GM19438 (cell line): ENCODE results near the gene ARID1B.

Experiments used
- ATAC-seq: cut with Tn5 transposase; IDR thresholded peaks from one replicate; pipeline ENCODE4 v1.9.1; 2021; ENCODE audit warnings: low read depth; ENCODE audit not compliant: unreplicated experiment

Gene ARID1B

DNA sequence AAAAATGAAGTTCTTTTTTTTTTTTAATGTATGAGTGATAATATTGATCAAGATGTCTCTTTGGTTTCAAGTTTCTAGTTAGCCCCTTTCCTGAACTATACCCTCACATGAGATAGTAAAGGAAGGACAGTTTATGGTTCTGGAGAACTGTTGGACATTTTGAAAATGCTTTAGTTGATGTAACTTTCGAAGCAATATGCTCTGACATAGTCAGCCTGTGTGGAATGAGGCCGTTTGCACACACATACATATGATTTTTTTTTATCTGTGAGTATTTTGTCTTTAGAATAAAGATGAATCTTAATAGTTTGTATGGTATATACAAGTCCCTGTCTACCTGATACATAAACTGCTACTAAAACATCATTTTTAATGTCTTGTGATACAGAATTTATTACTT, 177.0 kb downstream of the ARID1B start:
- ATAC-seq, result no peak

DNA sequence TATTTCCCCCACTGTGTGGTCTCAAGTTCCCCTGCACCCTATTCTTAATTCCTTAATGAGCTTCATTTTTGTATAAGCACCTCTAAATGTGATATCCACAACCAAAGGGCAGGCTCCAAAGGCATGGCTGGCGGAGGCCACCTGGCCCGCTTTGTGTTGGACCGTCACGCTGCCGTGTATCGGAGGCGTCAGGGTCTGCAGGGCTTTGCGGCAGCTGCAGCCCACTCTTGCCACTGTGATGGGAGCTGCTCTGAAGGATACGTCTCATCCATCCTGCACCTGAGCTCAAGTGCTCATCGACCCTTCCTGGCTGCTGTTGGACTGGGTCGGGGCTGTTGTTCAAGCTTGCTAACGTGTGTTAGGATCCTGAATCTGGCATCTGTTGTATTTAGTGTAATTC, 177.6 kb downstream of the ARID1B start:
- ATAC-seq, result no peak

DNA sequence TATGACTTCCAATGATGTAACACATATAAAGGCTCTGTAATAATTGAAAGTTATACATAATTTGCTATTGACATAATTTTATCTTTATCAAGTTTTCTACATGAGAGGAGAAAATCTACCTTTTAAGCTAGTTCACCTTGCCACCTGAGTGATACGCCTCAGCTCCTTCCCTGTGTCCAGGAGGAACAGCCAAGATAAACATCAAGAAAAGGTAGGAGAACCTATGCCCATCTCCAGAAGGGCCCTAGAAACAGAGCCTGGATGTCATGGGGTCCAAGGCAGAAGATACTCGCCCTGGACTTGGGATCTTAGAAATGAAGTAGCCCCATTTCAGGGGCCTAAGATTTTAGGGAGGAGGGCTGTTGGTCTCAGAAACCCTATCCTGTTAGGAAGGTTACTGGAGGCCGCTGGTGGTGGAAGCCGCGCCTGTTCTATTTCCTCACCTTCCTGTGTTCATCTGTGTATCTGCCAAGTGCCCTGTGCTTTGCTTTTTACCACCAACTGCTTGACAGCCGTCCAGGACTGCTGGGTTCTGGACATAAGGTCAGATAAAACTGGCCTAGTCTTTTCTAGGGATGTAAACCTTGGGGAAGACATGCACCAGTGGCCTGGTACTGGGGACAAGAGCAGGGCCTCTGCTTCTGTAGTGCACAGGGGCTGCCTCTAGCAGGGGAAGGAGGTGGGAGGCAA, 178.5 kb downstream of the ARID1B start:
- ATAC-seq, result no peak

DNA sequence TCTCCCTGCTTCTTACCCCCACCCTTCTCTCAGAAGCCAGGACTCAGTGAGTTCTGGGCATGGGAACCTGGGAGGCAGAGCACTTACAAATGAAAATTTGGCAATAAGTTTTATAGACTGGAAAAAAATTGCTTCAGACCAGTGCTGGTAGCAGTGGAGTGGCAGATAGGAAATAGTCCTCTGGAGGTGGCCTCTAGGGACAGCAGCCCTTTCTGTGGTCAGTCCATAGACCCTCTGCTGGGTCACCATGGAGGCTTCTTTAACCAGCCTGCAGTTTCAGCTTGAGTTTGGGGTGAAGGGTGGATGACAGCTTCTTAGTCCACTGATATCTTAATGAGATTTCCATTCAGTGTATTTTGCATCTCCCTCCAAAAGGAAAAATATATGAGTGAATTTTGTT, 179.1 kb downstream of the ARID1B start:
- no peak for ATAC-seq

DNA sequence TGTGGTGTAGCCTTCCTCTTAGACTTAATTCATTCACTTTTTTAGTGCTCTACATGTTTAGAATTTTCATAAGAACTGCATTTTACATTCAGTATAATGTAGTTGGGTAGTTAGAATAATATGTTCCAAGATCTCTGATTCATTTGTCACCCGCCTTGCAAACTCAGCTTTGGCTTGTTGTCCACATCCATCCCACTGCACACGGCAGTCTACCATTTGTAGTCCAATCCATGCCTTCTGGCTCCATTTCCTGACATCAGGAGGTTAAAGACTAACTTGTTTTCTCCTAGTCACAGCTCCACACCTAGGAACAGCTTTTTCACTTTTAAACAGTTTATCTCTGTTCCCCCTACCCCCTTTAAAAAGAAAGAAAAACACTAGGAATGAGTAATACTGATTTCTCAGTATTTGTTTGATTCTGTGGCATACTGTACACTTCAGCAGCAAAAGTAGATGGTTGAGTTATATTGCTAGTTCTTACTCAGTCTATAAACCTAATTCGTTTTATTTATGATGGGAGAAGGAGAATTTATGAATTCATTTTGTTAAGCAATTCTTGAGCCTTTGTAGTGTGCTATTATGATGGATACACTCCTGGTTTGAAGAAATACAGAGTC, 180.9 kb downstream of the ARID1B start:
- no peak for ATAC-seq

DNA sequence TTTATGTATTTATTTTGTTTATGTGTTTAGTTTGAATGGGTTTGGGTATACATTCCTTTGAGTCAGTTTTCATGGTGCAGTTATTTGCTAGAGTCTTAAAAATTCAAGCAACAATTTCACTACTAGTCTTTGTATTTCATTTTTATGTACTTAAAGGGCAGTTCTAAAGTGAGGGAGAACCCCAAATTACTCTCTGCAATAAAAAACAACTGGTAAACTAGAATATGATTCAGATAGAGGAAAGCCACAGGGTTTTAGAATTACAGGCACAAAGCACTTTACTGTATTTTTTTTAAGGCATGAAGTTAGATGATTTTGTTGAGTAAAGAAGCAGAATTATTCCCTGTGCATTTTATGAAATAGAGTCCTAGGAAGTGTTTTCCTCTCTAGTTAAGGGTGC, 183.3 kb downstream of the ARID1B start:
- no peak for ATAC-seq

DNA sequence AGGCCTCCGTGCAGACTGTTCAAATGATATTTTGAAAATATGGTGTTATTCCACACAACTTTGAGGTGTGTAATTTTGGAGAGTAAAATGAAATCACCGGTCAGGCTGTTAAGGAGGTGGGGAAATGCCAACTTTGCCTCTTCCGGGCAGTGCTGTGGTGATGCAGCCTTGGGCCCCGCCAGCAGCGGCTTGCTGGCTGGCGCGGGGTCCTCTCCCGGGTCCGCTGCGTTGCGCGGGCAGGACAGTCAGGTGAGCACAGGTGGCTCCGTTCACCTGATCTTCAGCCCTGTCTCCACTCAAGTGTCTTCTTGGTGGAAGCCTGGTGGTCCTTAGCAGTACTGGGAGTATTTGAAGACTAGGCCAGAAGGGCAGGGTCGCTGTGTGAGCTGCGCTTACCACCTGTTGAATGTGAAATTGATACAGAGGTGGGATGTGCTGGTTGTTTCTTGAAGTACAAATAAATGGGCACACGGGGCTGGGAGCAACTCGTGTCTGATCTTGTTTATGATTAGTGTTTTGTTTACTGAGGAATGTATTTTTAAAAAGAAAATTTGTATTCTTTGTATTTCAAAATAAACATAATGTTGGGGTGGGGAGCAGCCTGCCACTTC, 184.2 kb downstream of the ARID1B start:
- no peak for ATAC-seq

DNA sequence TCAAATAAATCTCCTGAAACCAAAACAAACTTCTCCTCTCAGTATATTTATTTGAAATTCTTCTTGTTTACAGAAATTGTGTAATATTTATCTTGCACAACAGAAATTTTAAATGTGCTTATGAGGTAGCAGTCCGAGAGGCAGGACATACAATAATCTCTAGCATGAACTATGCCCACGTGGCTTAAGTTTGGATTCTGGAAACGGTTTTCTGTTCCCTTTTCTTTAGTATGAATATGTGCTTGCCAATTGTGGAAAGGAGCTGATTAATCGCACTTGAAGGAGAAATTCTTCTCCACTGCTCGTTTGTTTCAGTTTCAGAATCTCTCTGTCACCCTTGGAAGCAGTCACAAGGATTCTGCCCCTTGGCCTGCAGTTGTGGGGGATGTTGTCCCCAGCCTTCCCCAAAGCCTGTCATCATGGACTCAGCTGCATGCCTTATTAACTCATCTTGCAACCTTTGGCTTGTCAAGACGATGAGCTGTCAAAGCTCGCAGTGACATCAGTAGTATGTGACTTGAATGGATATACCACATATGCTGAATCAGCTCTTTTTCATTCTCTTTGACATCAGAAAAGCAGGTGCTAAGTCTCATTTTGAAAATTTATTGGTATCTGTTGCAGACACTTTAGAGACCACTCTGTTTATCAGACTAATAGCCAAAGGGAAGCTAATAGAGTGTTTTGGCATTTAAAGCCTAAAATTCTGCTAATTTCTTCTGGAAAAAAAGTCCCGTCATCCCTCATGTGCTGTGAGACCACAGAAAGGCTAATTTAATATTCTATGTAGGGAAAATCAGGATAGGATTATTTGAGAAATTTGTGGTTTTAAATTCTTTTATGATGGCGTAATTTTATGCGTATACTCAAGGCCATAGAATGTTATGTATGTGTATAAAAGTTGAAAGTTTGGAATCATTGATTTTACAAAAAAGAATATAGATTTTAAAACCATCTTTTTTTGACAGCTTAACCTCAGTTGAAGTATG, 186.8 kb downstream of the ARID1B start:
- no peak for ATAC-seq

DNA sequence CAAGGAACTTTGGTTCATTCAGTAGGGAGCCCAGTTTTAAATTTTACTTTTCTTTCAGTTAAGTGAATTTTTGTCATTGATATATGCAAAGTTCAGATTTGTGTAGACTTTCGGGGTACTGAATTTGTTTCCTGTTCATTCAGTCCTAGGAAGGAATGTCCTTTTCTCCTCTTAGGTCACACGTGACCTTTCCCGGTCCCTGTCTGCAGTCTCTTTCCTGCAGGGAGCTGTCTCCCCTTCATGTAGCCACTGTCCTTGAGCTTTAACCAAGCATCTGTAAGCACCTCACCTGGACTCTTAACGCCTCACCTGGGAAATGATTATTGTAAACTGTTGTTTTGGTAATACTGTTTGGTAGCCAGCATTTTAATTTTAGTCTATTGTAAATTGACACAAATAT, 190.7 kb downstream of the ARID1B start:
- ATAC-seq, result no peak

DNA sequence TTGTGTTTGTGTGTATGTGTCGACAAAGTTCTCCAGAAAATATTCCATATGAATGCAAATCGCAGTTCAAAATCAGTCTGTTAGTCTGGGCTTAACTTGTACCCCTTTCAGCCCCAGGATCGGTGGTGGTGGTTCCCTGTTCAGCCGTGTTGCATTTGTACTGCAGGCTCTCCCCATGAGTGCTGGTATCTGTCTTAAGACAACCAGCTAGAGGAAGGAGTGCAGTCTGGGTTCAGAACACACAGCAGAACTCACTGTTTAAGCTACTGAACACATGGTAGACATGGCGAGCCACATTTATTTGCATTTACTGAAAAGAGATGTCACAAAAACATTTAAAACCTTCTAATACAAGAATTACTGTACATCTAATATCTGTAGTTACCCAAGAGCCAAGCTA, 192.1 kb downstream of the ARID1B start:
- no peak for ATAC-seq

DNA sequence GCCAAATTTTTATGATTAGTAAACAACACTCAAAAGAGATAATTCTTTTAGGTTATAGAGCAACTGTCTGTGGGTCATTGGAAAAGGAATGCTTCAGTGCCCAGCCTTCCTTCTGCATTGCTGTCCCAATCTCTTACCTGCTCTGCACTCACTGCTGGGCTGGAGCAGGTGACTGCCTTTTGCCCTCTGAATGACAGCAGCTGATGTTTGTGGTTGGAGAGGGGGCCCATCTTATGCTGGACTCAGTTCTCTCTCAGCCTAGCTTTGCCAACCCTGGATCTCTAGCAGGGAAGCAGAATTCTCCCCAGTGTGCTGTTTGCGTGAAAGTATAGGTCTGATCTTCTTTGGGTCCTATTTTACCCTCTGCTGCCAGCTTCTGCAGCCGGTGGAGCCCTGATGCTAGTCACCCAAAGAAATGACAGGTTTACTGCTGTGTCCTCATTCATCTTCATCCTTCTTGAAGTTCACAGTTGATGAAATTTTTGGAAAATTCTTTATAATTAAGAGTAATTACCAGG, 193.5 kb downstream of the ARID1B start:
- no peak for ATAC-seq

DNA sequence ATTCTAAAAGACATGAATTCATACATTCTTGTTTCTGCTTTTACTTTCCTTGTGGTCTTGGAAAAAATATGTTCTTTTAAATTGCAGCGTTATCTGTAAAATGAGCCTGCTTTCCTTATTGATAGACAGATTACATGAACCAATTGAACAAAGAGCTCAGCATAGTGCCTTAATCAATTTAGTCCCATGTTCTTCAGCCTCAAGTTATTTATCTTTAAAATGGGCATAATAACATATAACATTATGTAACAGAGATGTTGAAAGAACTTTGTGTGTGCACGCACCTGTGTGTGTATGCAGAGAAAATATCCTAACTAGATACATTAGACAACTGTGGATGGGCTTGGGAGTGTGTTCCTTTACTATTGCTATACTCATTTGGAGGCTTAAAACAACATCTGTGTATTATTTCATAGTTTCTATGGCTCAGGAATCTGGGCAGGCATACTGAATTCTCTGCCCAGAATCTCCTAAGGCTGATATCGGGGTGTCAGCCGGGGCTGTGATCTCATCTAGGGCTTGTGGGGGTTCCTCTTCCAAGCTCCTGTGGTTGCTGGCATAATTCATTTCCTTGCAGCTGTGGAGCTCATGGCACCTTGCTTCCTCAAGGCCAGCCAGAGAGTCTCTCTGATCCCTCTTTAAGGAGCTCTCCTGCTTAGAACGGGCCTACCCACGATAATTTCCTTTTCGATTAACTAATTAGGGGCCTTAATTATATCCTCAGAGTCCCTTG, 194.1 kb downstream of the ARID1B start:
- ATAC-seq, result no peak

DNA sequence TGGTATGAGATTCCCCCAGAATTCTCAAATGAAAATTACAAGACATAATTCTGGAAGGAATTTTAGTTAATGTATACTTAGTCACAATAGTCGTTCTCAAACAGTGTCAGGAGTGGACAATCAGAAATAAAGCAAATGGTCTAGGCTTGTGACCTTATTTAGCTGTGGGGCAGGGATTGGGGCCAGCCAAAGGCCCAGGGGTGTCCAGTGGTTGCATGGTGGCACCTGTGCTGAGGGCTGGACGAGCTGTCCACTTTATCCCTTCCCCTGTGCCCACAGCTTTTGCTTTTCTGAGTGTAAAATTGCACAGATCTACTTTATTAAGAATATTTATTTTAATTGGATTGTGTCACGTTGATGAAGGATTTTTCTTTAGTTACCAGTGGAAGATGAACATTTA, 195.0 kb downstream of the ARID1B start:
- no peak for ATAC-seq

DNA sequence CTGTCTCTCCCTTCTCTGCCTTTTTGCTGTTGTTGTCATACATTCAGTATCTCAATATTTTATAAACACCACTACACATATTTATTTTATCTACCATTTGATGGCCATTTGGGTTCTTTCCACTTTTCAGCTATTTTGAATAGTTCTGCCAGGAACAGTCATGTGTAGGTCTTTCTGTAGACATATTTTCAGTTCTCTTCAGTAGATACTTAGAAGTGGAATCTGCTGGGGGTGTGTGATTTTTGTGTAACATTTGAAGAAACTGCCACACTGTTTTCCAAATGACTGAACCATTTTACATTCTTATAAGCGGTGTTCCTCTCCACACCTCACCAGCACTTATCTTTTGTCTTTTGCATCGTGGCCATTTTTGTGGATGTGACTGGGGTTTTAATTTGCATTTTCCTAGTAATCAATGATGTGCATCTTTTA, 197.7 kb downstream of the ARID1B start:
- no peak for ATAC-seq

DNA sequence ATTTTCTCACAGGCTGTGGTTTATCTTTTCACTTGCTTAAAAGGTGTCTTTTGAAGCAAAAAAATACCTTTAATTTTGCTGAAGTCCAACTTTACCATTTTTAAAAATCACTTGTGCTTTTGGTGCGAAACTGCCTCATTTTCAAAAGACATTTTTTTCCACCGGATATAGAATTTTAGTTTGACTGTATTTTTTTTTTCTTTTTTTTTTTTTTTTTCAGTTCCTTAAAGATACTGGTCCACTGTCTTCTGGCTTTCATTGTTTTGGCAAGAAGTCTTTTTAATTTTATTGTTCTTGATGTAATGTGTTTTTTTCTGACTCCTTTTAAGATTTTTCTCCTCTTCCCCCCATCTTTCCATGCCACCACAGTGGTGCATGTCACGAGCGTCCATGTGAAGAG, 198.2 kb downstream of the ARID1B start:
- ATAC-seq, result no peak

DNA sequence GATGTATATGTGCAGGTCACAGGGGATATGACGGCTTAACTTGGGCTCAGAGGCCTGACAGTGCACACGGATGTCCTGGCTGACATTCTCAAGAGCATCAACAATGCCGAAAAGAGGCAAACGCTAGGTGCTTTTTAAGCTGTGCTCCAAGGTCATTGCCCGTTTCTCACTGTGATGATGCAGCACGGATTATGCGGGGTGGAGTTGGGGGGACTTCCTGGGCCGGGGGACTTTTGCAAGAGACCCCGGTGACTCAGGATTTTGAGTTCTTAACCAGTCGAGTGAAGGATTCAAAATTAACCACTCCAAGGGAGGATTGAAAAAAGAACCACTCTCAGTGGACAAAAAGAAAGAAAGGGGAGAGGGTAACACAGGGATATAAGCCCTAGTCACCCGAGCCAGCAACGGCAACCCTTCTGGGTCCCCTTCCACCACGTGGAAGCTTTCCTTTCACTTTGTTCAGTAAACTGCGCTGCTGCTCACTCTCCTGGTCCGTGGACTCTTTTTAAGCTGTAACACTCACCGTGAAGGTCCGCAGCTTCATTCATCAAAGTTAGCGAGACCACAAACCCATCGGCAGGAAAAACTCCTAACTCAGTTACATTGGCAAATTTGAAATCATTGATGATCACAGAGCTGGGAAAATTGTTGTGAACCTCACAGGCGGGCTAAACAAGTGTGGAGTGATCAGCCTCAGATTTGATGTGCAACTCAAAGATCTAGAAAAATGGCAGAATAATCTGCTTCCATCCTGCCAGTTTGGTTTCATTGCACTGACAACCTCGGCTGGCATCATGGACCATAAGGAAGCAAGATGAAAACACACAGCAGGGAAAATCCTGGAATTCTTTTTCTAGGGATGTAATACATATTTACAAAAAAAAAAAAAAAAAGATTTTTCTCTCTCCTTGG, 199.3 kb downstream of the ARID1B start:
- no peak for ATAC-seq

DNA sequence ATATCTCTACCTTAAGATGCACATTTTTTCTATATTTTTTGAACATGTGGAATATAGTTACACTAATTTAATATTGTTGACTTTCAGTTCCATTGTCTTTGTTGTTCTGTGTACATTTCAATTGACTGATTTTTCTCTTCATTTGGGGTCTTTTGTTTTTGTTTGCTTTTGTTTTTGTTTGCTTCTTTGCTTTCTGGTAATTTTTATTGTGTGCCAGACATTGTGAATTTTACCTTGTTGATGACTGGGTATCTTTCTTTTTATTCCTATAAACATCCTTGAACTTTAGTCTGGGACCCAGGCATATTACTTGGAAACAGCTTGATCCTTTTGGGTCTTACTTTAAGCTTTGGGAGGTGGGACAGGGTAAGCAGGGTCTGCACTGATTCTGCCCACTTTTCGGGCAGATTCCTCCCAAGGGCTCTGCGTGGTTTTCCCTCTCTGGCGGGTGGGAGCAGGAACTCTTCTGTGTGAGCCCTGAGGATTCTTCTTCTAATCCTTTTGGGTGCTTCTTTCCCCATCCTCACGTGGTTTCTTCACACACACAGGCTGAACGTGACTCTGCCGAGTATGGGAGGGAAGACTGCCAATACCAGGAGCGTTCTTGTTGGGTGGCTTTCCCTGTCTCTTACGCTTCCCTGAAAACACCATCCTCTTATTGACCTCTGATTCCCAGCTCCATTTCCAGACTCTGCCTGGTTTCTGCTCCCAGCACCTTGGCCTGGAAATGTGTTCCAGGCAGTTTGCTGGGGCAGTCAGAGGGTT, 200.5 kb downstream of the ARID1B start:
- no peak for ATAC-seq

DNA sequence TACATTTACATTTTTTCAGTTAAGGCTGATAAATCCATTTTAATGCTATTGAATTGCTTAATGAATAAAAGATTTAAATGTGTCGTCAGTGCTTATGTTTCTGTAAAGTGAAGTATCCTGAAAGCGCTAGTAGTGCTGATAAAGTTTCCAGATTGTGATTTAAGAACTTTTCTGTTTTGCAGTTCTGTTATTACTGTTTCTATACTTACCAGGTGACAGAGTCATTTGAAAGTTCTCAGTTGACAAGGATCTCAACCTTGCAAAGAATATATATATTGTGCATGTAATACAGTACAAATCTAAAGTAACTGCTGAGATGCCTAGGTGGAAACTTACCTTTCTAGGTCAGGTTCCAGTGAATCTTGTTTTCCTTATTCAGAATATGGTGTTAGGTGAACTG, 201.8 kb downstream of the ARID1B start:
- no peak for ATAC-seq
